ENCODE data around the gene SAP30L. TPM values are rescaled to one million over a fixed set of nuclear protein-coding genes. Genes with fewer than 3 reads are reported as not detected.

Gene SAP30L
- total RNA-seq, 6 experiments from 2014 or later: 23.3 to 31.5 (median 28.1) TPM

DNA sequence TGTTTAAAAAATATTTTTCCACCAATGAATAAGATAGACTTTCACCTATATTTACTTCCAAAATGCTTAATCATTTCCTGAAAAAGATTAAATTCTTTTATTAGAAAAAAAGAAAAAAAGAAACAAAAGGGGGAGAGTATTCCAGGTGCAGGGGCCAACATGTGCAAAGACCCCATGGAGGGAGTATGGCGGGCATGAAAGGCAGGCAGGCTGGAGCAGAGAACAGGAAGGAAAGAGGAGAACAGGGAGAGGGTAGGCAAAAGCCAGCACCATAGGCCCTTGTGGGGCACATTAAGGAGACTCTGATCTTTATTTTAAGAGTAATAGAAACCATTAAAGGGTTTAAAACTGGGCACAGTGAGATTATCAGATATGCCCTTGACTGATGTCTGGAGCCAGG is 16.5 kb upstream of the SAP30L start:
- H3K27ac Mint-ChIP-seq: no peak overlapping the region
- H3K4me1 Mint-ChIP-seq (ENCODE audit: low read depth): no peaks in the 10 kb centered on the region
- no peaks in the 10 kb centered on the region for H3K27me3 Mint-ChIP-seq (ENCODE audit: insufficient read depth)
- 0 out of 2 replicates have a peak, but pooled peaks cover 4% of the 10 kb centered on the region for H3K36me3 Mint-ChIP-seq (ENCODE audit: low read depth)
- H3K9me3 Mint-ChIP-seq: no peaks in the 10 kb centered on the region
- TF ChIP-seq, protein P1, sequence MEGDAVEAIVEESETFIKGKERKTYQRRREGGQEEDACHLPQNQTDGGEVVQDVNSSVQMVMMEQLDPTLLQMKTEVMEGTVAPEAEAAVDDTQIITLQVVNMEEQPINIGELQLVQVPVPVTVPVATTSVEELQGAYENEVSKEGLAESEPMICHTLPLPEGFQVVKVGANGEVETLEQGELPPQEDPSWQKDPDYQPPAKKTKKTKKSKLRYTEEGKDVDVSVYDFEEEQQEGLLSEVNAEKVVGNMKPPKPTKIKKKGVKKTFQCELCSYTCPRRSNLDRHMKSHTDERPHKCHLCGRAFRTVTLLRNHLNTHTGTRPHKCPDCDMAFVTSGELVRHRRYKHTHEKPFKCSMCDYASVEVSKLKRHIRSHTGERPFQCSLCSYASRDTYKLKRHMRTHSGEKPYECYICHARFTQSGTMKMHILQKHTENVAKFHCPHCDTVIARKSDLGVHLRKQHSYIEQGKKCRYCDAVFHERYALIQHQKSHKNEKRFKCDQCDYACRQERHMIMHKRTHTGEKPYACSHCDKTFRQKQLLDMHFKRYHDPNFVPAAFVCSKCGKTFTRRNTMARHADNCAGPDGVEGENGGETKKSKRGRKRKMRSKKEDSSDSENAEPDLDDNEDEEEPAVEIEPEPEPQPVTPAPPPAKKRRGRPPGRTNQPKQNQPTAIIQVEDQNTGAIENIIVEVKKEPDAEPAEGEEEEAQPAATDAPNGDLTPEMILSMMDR (IDR thresholded peaks at IDR 0.05): no peak
- no peak overlapping the region for H3K4me3 Mint-ChIP-seq
- DNase-seq: no peak

DNA sequence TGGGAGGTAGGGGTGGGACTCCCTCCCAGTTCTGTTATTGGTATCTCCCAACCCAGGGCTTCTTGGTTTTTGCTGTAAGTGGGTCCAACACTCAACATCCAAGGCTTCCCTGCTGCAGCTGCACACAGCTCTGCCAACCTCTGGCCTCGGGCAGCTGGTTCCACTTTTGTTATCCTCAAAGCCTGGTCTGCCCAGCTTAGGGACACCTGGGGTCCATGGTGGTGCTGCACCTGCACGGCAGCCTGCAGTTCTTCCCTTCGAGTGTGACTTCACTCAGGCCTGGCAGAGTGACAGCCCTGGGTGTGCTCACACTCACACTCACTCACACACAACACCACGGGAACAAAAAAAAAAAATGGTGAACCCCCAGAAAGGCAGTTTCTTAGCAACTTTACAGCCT is 15.3 kb upstream of the SAP30L start:
- H3K9me3 Mint-ChIP-seq: no peaks in the 10 kb centered on the region
- no peak overlapping the region for H3K4me3 Mint-ChIP-seq
- no peaks in the 10 kb centered on the region for H3K27me3 Mint-ChIP-seq (ENCODE audit: insufficient read depth)
- H3K27ac Mint-ChIP-seq: no peak overlapping the region
- TF ChIP-seq, protein P1 (IDR thresholded peaks at IDR 0.05): no peak
- DNase-seq: no peak
- 0 out of 2 replicates have a peak, but pooled peaks cover 4% of the 10 kb centered on the region for H3K36me3 Mint-ChIP-seq (ENCODE audit: low read depth)
- H3K4me1 Mint-ChIP-seq (ENCODE audit: low read depth): no peaks in the 10 kb centered on the region

DNA sequence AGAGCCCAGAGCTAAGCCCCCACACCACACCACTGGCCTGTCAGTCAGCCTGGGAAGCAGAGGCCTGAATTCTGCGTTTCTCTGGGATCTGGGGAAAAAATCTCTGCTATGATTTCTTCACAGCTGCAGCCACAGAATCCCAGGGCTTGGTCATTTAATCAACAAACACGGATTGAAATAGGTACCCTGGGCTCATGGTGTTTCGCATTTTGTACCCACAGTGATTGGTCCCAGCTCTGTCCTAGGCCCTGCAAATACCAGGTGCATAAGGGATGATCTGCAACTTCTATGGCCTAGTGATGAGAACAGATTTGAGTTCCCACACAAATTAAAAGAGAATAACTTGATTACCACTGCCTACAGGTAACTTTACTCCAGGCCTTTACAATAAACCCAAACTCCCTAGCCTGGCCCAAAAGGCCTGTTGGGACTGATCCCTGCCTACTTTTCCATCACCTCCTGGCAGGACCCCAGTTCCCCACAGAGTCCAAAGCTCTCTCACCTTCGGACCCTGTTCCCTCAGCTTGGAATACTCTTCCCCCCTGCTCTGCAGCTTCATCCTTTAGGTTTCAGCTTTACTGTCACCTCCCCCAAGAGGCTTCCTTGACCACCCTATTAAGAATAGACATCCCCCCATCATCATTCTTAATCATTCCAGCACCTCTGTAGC is 14.7 kb upstream of the SAP30L start:
- no peak for DNase-seq
- Mint-ChIP-seq H3K4me3 (no peak overlapping the region), H3K4me1 (ENCODE audit: low read depth) (no peaks in the 10 kb centered on the region), H3K27ac (no peak overlapping the region), H3K9me3 (no peaks in the 10 kb centered on the region), H3K27me3 (ENCODE audit: insufficient read depth) (no peaks in the 10 kb centered on the region), H3K36me3 (ENCODE audit: low read depth) (0 out of 2 replicates have a peak, but pooled peaks cover 4% of the 10 kb centered on the region)
- TF ChIP-seq, protein P1 (IDR thresholded peaks at IDR 0.05): no peak

DNA sequence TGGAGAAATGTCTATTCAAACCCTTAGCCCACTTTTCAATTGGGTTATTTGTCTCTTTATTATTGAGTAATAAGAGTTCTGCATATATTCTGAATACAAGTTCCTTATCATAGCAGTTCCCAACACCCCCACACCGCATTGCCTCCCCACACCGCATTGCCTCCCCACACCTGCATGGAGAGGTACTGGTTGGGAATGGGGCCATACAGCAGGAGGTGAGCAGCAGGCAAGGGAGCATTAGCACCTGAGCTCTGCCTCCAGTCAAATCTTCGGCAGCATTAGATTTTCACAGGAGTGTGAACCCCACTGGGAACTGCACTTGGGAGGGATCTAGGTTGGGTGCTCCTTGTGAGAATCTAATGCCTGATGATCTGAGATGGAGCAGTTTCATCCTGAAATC is 10.6 kb upstream of the SAP30L start:
- TF ChIP-seq, protein P1 (IDR thresholded peaks at IDR 0.05): no peak
- Mint-ChIP-seq H3K9me3 (no peaks in the 10 kb centered on the region), H3K36me3 (ENCODE audit: low read depth) (peaks cover 10% of the 10 kb centered on the region; the same call in 1 of the 2 replicates), H3K4me3 (no peak overlapping the region), H3K4me1 (ENCODE audit: low read depth) (no peaks in the 10 kb centered on the region), H3K27ac (no peak overlapping the region), H3K27me3 (ENCODE audit: insufficient read depth) (no peaks in the 10 kb centered on the region)
- DNase-seq: no peak

DNA sequence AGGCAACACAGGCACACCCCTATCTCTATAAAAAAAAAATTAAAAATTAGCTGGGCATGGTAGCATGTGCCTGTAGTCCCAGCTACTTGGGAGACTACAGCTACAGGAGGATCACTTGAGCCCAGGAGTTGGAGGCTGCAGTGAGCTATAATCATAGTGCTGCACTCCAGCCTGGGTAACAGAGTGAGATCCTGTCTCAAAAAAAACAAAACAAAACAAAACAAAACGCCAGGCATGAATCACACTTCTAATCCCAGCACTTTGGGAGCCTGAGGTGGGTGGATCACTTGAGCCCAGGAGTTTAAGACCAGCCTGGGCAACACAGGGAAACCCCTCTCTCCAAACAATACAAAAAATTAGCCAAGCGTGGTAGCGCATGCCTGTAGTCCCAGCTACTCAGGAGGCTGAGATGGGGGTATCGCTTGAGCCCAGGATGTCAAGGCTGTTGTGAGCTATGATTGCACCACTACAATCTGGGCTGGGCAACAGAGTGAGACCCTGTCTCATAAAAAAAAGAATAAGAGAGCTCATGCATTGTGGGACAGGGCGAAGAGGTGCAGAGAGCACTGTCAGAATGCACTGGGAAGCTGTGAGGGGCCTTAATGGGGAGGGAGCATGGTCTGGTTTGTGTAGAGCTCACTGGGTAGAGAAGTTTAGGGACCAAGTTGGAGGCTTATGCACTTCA is 8.4 kb upstream of the SAP30L start:
- no peak for DNase-seq
- Mint-ChIP-seq H3K36me3 (ENCODE audit: low read depth) (peaks cover 20% of the 10 kb centered on the region), H3K4me1 (ENCODE audit: low read depth) (no peaks in the 10 kb centered on the region), H3K9me3 (no peaks in the 10 kb centered on the region), H3K27me3 (ENCODE audit: insufficient read depth) (no peaks in the 10 kb centered on the region), H3K4me3 (no peak overlapping the region), H3K27ac (no peak overlapping the region)
- TF ChIP-seq, protein P1 (IDR thresholded peaks at IDR 0.05): no peak
